Mucosa of stomach (tissue), 1 donor: ENCODE measurements around the gene ELMO3.
A peak's percentile ranks its signal among the peaks of the same experiment; 100 is the strongest.

Source experiments
- H3K27me3 ChIP-seq: one replicate; pipeline ENCODE4 v1.7.0; 2013; ENCODE audit warnings: mild to moderate bottlenecking, low read length; ENCODE audit not compliant: control insufficient read depth, insufficient read depth
- H3K36me3 ChIP-seq: one replicate; pipeline ENCODE4 v1.7.0; 2013; ENCODE audit warnings: low read length; ENCODE audit not compliant: control insufficient read depth, insufficient read depth
- H3K4me1 ChIP-seq: one replicate; pipeline ENCODE4 v1.7.0; 2013; ENCODE audit warnings: mild to moderate bottlenecking, low read length; ENCODE audit not compliant: control insufficient read depth, insufficient read depth
- H3K4me3 ChIP-seq: one replicate; pipeline ENCODE4 v1.7.0; 2013; ENCODE audit warnings: low read length
- H3K9ac ChIP-seq: one replicate; pipeline ENCODE4 v1.7.0; 2013; ENCODE audit warnings: mild to moderate bottlenecking, low read length, moderate library complexity
- H3K9me3 ChIP-seq: one replicate; pipeline ENCODE4 v1.7.0; 2013; ENCODE audit warnings: mild to moderate bottlenecking, low read length, moderate library complexity; ENCODE audit not compliant: control insufficient read depth
- donor health status: Pancreatic carcinoma.

Gene ELMO3

GRCh38 chr16:67157892-67158635 is 40.9 kb upstream of the ELMO3 start:
- Histone ChIP-seq H3K4me3 (peak overlapping the region; percentile 86), H3K36me3 (no peaks in the 10 kb centered on the region), H3K9me3 (no peaks in the 10 kb centered on the region), H3K27me3 (no peaks in the 10 kb centered on the region), H3K9ac (peak overlapping the region; percentile 99), H3K4me1 (peaks cover 44% of the 10 kb centered on the region)

- Histone ChIP-seq H3K36me3 (no peaks in the 10 kb centered on the region), H3K9me3 (no peaks in the 10 kb centered on the region), H3K9ac (peak overlapping the region; percentile 99), H3K4me3 (peak overlapping the region; percentile 86), H3K27me3 (peaks cover 7% of the 10 kb centered on the region), H3K4me1 (peaks cover 47% of the 10 kb centered on the region)
Observed at GRCh38 chr16:67158637-67159600, 40.0 kb upstream of the ELMO3 start.

GRCh38 chr16:67161595-67162058 is 37.3 kb upstream of the ELMO3 start:
- Histone ChIP-seq H3K9me3 (no peaks in the 10 kb centered on the region), H3K27me3 (peaks cover 18% of the 10 kb centered on the region), H3K36me3 (peaks cover under 1% of the 10 kb centered on the region), H3K4me1 (peaks cover 49% of the 10 kb centered on the region), H3K4me3 (no peak overlapping the region), H3K9ac (no peak overlapping the region)

- H3K27me3 ChIP-seq: peaks cover 18% of the 10 kb centered on the region
Observed at GRCh38 chr16:67162506-67163163, 36.3 kb upstream of the ELMO3 start.

GRCh38 chr16:67163164-67163998 is 35.5 kb upstream of the ELMO3 start:
- Histone ChIP-seq H3K4me1 (peaks cover 34% of the 10 kb centered on the region), H3K4me3 (no peak overlapping the region), H3K9me3 (no peaks in the 10 kb centered on the region), H3K36me3 (peaks cover 4% of the 10 kb centered on the region), H3K9ac (no peak overlapping the region), H3K27me3 (peaks cover 18% of the 10 kb centered on the region)

More at GRCh38 chr16:67162506-67163163, 36.3 kb upstream of the ELMO3 start:
- Histone ChIP-seq H3K9me3 (no peaks in the 10 kb centered on the region), H3K9ac (no peak overlapping the region), H3K4me1 (peaks cover 39% of the 10 kb centered on the region), H3K4me3 (no peak overlapping the region), H3K36me3 (peaks cover 4% of the 10 kb centered on the region)

- Histone ChIP-seq H3K4me3 (no peak overlapping the region), H3K9me3 (no peaks in the 10 kb centered on the region), H3K36me3 (peaks cover 4% of the 10 kb centered on the region), H3K27me3 (peaks cover 18% of the 10 kb centered on the region), H3K4me1 (peaks cover 28% of the 10 kb centered on the region), H3K9ac (no peak overlapping the region)
Observed at GRCh38 chr16:67163999-67164558, 34.9 kb upstream of the ELMO3 start.

GRCh38 chr16:67164599-67165061 is 34.3 kb upstream of the ELMO3 start, which contains the start of gene HSF4:
Gene HSF4, plus strand, starts transcription at chr16:67164745. Its CDS starts 67 bp downstream, at chr16:67164812.
- Histone ChIP-seq H3K9me3 (no peaks in the 10 kb centered on the region), H3K27me3 (peaks cover 18% of the 10 kb centered on the region), H3K4me3 (no peak within 1 kb of the TSS), H3K36me3 (peaks cover 4% of the 10 kb centered on the region), H3K9ac (peak within 1 kb of the TSS; percentile 47), H3K4me1 (peaks cover 34% of the 10 kb centered on the region)

- peaks cover 18% of the 10 kb centered on the region for H3K27me3 ChIP-seq
- H3K4me1 ChIP-seq: peaks cover 39% of the 10 kb centered on the region
- no peaks in the 10 kb centered on the region for H3K9me3 ChIP-seq
- no peak overlapping the region for H3K4me3 ChIP-seq
- peak overlapping the region; percentile 47 for H3K9ac ChIP-seq
- H3K36me3 ChIP-seq: peaks cover 4% of the 10 kb centered on the region
Observed at GRCh38 chr16:67165121-67166078, 33.5 kb upstream of the ELMO3 start.

- H3K4me1 ChIP-seq: peaks cover 42% of the 10 kb centered on the region
- no peak overlapping the region for H3K9ac ChIP-seq
- no peak overlapping the region for H3K4me3 ChIP-seq
- H3K36me3 ChIP-seq: peaks cover 4% of the 10 kb centered on the region
- H3K9me3 ChIP-seq: no peaks in the 10 kb centered on the region
- peaks cover 18% of the 10 kb centered on the region for H3K27me3 ChIP-seq
Observed at GRCh38 chr16:67166110-67166547, 32.8 kb upstream of the ELMO3 start.

- H3K4me3 ChIP-seq: no peak overlapping the region
- H3K36me3 ChIP-seq: peaks cover 4% of the 10 kb centered on the region
- H3K4me1 ChIP-seq: peaks cover 37% of the 10 kb centered on the region
- H3K9ac ChIP-seq: no peak overlapping the region
- H3K9me3 ChIP-seq: no peaks in the 10 kb centered on the region
- peaks cover 18% of the 10 kb centered on the region for H3K27me3 ChIP-seq
Observed at GRCh38 chr16:67166598-67167168, 32.2 kb upstream of the ELMO3 start.
